HG02973 (cell line): ENCODE data around the gene FRMD6.
"Not testable (repeated sequence)": the region's sequence is repeated elsewhere in the genome, so short reads cannot be mapped to it uniquely, and the experiment has no call there.

Experiments used
- ATAC-seq: cut with Tn5 transposase; IDR thresholded peaks from one replicate; pipeline ENCODE4 v1.9.1; 2021; ENCODE audit warnings: moderate library complexity; ENCODE audit not compliant: unreplicated experiment

The FRMD6 gene

DNA sequence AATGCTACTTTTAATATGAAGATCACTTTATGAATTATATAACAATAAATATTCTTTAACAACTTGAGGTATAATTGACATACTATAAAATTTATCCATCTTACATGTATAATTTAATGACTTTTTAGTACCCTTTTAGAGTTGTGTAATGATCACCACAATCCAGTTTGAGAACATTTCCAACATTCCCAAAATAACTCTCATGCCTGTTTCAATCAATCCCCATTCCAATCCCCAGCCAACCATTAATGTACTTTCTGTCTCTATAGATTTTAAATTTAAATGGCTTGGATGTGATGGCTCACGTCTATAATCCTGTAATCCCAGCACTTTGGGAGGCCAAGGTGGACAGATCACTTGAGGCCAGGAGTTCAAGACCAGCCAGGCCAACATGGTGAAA lies 23.5 kb upstream of the FRMD6 start:
- no peak for ATAC-seq

DNA sequence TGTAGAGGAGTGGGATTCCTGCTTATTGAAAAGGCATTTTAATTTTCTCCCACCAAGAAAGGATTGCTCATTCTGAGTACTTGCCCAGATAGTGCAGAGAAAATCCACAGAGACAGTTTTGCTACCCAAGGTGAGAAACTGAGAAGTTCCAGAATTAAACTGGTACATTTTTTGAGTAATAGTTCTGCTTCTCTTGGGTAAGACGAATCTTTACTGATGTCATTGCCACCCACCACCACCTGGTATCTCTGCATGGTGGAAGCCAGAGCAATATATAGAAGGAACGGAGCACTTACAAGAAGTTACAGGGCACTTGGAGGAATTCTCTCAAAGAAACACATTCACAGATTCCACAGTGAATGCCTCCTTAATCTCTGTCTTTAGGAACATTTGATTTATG lies 20.7 kb upstream of the FRMD6 start:
- ATAC-seq, result no peak

DNA sequence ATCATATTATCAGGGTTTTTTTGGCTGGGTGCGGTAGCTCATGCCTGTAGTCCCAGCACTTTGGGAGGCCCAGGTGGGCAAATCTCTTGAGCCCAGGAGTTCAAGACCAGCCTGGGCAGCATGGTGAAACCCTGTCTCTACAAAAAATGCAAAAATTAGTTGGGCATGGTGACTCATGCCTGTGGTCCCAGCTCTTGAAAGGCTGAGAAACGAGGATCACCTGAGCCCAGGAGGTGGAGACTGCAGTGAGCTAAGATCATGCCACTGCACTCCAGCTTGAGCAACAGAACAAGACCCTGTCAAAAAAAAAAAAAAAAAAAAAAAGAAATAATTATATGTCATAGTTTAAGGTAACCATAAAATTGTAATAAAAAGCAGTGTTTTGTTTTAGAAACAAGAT lies 18.4 kb upstream of the FRMD6 start:
- ATAC-seq, result not testable (repeated sequence)

DNA sequence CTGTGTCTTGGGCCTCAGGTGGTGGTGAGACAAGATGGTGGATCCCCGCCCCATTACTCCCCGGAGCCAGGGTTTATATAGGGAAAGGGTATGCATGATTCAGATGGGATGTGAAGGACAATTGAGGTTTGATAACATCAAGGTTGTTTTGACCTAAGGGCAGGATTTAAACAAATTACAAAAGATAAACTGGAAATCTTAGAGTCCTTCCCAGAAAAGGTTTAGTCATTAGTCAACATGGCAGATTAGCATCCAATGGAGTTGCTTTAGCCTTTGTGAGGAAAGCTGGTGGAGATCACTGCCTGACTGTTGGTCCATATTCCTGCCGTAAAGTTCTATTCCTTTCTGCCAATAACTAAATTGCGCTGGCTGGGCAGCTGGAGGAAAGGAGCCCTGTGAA lies 15.6 kb upstream of the FRMD6 start:
- ATAC-seq, result no peak

DNA sequence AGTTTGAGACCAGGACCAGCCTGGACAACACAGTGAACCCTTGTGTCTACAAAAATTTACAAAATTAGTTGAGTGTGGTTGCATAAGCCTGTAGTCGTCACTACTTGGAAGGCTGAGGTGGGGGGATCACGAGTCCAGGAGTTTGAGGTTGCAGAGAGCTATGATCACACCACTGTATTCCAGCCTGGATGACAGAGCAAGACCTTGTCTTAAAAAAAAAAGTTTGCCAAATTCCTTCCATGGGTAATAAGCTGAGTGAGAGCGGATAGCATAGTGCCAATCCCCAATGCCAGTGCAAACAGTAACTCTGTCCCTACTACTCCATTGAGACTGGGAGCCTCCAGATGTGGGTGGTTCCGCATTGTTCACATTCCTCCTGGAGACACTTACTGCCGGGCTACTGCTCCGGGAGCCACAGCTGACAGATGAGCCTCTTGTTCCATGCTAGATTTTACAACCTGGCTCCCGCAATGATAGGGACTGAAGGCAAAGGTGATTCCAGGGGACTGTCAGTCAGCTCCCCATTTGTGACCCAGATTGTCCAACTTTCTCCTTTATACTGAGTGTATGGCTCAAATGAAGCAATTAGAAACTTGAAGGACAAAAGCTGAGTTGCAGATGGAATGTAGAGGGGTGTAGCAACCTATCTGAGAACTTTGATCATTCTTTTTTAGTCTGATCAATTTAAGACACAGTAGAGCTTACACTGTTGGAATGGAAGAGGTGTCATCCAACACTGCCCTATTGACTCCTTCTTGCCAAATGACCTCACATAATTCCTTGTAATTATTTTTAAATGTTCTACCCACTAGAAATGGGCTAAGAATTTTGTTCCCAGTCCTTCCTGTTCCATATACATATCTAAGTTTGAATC lies 13.4 kb upstream of the FRMD6 start:
- no peak for ATAC-seq

DNA sequence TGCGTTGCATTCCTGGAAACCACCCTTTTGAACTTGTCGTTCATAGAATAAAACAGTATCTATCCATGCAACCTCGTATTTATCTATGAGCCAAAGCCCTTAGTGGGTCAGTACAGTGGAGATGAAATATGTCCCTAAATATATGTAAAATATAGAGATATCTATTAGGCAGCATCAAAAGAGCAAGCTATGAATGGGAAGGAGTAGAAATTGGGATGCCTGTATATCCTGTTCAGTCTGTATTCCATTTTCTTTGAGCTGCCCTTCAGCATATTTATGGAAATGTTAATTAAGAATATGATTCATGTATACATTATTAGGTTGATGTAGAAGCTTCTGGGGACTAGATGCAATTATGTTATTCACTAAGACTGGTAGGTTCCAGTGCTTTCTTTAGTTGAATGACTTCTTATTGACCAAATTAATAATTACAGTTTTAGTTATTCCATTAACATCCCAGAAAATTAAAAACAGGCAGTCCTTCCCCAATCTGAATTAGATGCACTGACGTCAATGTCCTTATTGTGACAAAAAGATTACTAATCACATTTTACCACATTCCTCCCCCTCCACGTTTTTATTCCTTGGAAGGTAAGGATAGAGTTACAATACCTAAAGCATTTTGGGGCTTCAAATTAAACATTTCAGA lies 11.9 kb upstream of the FRMD6 start:
- no peak for ATAC-seq

DNA sequence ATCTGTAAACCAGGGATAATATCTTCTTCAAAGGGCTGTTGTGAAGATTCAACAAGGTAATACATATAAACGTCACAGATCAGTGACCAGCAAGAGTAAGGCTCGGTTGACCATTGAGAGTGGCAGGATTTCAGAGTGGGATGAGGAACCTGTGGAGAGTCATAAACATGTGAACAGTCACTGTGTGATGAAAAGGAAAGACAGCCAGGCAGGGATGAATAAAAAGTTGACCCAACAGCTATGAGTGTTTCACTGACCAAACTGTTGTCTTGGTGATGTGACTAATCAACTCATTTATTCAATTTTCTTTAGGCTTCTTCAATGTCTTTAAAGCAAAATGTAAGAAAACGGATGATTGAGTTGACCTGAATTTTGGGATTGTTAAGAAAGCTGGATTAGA lies 8.6 kb upstream of the FRMD6 start:
- no peak for ATAC-seq

DNA sequence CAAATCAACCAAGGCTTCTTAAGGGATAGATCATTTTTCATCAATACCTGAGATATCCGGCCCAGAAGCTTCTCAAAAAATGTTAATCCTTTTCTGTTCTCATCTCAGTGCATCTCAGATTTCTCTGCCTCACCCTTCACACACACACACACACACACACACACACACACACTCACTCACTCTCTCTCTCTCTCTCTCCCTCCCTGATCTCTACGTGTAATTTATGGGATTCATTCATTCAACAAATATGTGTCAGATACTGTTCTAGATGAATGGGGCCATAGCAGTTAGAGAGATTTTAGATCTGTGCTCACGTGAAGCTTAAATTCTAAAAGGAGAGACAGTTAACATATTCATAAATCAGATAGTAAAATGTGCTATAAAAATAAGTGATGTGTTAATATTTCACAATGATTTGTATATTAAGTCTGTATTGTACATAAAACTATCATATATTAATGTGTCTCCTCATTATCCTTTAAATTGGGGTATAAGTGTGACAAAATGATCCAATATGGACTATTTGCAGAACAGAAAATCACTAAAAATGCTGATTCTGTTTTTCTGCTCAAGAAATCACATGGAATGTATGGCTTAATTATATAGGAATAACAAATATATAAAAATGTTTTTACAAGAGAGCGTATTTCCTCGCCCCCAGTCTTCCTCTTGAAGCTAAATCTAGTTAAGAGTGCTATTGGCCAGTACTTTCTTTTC lies 7.3 kb upstream of the FRMD6 start:
- ATAC-seq, result no peak

DNA sequence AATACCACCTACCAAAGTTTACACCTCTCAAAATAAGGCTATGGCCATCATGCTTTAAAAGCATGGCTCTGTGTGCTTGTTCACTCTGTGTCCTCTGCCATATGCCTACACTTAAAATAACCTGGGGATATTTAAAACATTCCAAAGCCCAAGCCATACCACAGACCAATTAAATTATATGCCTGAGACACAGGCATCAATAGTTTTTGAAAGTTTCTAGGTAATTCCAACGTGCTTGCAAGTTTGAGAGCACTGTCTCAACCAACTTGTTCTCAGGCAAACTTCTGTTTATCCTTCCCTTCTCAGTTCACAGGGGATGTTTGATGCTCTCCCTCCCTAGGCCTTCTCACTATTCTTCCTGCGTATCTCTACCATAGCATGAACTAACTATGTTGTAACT lies 3.4 kb upstream of the FRMD6 start:
- ATAC-seq, result no peak

DNA sequence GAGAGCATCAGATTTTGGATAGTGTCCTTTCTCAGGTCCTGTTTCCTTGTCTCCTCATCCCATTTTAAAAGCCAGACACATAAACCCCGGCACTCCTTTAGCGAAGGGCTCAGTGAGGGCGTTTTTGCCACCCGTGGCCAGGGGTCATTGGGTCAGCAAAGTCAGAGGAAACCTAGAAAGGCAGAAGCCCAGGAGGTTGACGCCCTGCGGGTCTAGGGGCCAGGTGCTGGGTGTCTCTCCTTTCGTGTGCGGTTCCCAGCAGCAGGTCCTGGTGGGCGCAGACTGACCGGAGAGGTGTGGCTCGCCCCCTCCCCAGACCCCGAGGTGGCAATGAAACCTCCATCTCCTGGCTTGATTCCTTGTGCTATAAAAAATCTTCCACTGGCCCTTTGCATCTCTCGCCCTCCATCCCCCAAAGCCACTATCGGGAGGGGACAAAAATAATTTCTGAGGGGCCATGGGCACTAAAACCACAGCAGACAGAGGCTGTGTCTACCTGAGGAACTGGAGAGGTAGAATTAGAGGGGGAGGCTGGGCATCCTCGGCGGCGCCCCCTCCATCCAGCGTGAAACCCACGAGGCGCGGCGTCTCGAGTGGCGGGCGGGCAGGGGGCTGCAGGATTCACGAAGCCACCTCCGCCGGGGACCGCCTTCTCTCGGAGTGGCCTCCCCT lies 858 bp upstream of the FRMD6 start:
- no peak for ATAC-seq

DNA sequence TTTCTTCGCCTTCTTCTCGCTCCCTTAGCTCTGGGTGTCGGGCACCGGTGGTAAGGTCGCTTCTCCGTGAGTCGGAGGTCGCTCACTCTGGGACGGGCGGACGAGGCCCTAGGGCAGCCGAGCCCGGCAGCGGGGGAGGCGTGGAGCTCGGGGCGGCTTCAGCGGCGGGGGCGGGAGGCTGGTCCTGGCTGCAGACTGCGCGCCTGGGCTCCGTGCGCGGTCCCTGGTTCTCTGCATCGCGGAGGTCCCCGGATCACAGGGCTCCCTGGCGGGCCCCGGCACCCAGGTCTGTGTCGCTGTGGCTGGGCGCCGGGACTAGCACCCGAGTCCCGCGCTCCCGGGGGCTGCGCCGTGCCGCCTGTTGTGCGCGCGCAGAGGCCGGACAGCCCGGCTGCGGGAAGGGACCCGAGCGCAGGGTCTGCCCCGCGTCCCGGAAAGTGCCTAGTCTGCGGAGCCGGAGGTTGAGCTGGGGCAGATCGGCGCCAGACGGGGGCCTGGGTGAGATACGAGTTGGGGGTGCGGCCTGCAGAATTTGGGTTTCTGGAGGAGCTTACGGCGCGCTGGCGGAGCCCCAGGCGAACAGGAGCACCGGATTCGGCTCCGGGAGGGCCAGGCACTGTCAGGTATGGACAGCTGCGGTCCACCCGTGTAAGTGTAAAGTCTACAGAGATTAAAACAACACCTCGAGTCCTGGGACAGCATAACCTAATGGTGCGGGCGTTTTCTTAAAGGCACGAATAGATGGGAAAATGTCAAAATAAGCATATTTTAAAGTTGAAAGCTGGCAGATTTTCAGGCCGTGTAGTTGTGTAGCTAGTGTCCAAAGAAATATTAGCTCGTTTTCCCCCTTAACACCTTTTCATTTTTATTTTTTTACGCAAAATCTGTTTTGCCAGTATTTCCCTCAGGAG lies 713 bp downstream of the FRMD6 start:
- ATAC-seq, result peak; percentile 30

DNA sequence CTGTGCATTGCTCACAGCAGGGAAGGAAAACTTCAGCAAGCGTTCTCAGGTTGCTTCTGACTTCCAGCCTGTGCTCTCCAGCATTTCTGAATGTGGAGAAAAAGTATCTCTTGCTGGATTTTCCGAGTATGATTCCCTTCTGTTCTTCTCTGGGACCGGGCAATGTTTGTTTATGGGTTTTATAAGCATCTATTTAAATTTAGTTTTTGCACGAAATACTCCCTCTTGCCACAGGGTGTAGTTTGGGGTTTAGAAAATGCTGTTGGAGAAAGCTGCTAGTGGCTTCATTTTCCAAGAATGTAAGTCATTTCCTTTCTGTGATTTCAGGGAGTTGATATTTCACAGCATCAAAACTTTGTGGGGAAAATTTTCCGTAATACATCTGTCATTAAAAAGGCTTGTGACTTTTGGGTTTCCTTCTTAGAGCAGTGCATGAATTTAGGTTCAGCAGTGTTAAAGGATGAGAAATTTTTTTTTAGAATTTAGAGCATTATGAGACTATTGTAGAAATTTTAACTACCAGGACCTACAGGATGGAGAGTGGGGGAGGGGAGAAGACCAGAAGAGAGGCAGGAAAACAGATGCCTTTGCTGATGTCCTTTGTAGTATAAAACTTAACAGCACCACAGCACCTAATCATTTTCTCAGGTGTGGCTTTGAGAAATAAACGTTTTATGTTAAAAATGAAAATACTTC lies 1.5 kb downstream of the FRMD6 start:
- ATAC-seq, result no peak

DNA sequence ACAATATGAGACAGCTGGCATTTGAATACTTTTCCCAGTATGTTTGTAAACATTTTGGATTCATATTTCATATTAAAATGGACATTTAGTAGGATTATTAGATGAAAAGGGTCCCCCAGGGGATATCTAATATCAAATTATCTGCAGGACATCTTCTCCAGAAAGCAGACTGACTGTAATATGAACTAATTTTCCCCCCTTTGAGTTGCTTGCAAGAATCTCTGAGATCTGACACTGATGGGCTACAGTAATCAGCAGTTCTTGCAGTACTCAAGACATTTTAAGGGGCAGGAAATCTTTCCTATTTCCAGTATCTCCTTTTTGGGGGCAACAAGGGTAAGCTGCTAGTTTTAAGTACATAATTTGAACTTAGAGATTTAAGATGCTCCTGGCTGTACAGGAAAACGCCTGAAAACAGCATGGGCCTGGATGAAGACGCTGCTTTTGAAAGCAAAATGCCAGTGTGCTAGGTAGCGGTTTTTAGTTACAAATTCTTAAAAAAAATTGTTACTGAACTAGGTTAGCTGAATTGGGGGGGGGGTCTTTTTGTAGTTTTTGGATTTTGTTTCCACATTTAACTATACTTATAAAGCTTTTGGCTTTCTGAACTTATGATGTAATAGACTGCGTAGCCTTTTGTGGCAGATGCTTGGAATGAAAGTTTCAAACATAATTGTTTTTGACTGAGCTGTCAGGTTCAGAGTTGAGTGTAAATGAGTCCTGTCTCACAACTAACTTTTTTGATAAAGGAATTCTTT lies 2.2 kb downstream of the FRMD6 start:
- ATAC-seq, result no peak

DNA sequence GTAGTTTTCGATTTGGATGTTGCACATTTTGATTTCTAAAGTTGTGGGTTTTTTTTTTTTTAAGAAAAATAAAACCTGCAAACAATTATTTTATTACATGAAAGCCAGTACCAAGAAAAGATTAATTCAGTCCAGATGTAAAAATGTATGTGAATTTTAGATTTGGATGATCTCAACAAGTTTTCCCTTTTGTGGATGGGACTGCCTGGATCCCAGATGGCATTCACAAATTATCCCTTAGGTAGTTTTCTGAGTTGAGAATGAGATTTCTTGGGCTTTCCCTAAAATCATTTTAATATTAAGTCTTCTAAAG lies 2.8 kb downstream of the FRMD6 start:
- no peak for ATAC-seq

DNA sequence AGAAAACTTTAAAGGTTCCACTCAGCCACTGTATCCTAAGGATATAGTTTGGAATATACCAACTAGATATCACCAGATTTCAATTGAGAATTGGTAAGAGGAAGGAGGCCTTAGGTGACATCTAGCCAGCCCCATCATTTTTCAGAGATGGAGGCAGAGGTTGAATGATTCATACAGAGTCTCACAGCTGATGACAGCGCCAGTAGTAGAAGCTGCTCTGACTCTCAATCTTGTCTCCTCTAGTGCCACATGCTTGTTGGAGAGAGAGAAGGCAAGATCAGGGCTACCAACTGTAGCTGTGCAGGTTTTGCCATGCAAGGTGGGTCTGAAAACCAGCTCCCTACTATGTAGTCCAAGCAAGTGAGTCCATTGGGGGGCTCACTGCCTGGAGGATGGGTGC lies 6.1 kb downstream of the FRMD6 start:
- no peak for ATAC-seq

DNA sequence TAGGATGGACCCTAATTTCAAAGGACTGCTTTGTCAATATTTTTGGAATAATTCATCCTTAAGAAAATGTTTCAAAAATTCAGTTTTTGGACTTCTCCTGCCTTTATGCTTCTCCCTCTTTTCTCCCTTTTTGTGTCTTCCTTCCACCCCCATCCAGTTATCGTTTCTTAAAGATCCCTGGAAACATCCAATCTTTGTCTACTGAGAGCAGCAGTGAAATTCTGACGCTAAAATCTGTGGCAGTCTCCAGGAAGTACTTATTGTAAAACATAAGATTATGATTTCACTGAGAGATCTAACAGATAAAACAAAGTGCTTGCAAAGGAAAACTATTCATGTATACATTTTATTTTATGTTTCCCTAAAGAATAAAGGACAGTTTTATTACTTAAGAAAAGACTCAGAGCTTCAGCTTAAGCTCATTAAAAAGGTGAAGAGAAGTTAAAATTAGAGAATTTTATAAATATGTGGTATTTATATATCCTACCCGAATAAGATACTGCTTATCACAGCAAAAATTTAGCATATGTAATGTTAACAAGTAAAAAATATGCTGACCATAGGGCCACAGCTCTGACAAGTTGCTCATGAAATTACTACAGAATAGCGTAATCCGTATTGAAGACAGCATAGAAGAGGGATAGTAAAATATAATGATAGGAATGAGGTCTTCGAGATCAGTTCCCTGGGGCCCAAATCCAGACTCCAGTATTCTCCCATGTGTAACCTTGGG lies 6.9 kb downstream of the FRMD6 start:
- ATAC-seq, result no peak

DNA sequence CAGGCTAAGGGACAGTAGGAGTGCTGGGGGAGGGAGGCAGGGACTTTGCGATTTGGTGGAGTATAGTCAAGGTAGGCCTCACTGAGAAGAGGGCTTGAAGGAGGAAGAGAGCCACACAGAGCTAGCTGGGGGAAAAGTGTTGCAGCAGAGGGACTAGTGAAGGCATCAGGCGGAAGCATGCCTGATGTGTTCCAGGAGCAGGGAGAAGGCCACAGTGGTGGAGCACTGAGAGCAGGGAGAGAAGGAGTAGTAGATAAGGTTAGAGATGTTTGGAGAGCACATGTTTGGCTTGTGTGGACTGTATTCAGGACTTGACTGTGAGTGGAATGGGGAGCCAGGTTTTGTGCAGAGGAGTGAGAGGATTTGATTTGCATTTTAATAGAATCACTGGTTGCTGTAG lies 9.0 kb downstream of the FRMD6 start:
- no peak for ATAC-seq

DNA sequence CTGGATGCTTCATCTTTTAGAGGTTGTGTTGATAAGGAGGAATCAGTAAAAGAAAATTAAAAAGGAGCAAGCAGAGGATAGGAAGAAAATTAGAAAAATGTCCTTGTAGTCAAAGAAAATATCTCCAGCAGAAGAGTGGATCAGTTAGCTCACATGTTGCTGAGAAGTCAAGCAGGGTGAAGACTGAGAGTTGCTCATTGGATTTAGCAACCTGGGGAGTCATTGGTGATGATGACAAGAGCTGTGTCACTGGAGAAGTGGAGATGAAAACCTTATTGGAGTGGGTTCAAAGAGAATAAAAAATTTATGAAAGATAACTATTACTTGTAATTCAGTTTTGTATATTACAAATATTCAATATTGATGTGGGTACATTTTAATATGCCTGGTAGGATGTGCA lies 9.8 kb downstream of the FRMD6 start:
- ATAC-seq, result no peak
